GM21381 (cell line): ENCODE measurements around the gene MBD4.

Experiments
- ATAC-seq: cut with Tn5 transposase; IDR thresholded peaks from one replicate; pipeline ENCODE4 v1.9.1; 2021; ENCODE audit warnings: mild to moderate bottlenecking, moderate library complexity; ENCODE audit not compliant: unreplicated experiment

MBD4 gene

GRCh38 chr3:129463716-129464115, 24.0 kb upstream of the MBD4 start:
- ATAC-seq, result no peak

- no peak for ATAC-seq
Observed at GRCh38 chr3:129463094-129463493, 23.3 kb upstream of the MBD4 start.

- no peak for ATAC-seq
Observed at GRCh38 chr3:129462361-129462968, 22.7 kb upstream of the MBD4 start.

- ATAC-seq, result no peak
Observed at GRCh38 chr3:129461461-129462146, 21.9 kb upstream of the MBD4 start.

GRCh38 chr3:129461022-129461421, 21.3 kb upstream of the MBD4 start:
- ATAC-seq, result no peak

GRCh38 chr3:129460572-129460971, 20.8 kb upstream of the MBD4 start:
- no peak for ATAC-seq

GRCh38 chr3:129460155-129460554, 20.4 kb upstream of the MBD4 start:
- no peak for ATAC-seq

GRCh38 chr3:129453732-129454131, 14.0 kb upstream of the MBD4 start:
- no peak for ATAC-seq

GRCh38 chr3:129449279-129450115, 9.7 kb upstream of the MBD4 start:
- ATAC-seq, result no peak

- no peak for ATAC-seq
Observed at GRCh38 chr3:129448186-129448895, 8.6 kb upstream of the MBD4 start.

- no peak for ATAC-seq
Observed at GRCh38 chr3:129446926-129447325, 7.2 kb upstream of the MBD4 start.

GRCh38 chr3:129445471-129445870, 5.7 kb upstream of the MBD4 start:
- no peak for ATAC-seq

- no peak for ATAC-seq
Observed at GRCh38 chr3:129442947-129443346, 3.2 kb upstream of the MBD4 start.

- ATAC-seq, result no peak
Observed at GRCh38 chr3:129442486-129442885, 2.7 kb upstream of the MBD4 start.

- ATAC-seq, result no peak
Observed at GRCh38 chr3:129441782-129442181, 2.0 kb upstream of the MBD4 start.

- ATAC-seq, result no peak
Observed at GRCh38 chr3:129441215-129441614, 1.5 kb upstream of the MBD4 start.

- ATAC-seq, result no peak
Observed at GRCh38 chr3:129440618-129441190, 956 bp upstream of the MBD4 start.

- peak; percentile 14 for ATAC-seq
Observed at GRCh38 chr3:129439226-129439816, 427 bp downstream of the MBD4 start.

- no peak for ATAC-seq
Observed at GRCh38 chr3:129435367-129435766, 4.4 kb downstream of the MBD4 start.

- ATAC-seq, result no peak
Observed at GRCh38 chr3:129434140-129434539, 5.6 kb downstream of the MBD4 start.

- ATAC-seq, result no peak
Observed at GRCh38 chr3:129433565-129433964, 6.2 kb downstream of the MBD4 start.
